ENCODE data around the gene ZFAND2B.
A peak's percentile ranks its signal among the peaks of the same experiment; 100 is the strongest.

The ZFAND2B gene

GRCh38 chr2:219220652-219221402 lies 14.2 kb downstream of the ZFAND2B start:
- no peak for DNase-seq (ENCODE audit: low read depth)

DNA sequence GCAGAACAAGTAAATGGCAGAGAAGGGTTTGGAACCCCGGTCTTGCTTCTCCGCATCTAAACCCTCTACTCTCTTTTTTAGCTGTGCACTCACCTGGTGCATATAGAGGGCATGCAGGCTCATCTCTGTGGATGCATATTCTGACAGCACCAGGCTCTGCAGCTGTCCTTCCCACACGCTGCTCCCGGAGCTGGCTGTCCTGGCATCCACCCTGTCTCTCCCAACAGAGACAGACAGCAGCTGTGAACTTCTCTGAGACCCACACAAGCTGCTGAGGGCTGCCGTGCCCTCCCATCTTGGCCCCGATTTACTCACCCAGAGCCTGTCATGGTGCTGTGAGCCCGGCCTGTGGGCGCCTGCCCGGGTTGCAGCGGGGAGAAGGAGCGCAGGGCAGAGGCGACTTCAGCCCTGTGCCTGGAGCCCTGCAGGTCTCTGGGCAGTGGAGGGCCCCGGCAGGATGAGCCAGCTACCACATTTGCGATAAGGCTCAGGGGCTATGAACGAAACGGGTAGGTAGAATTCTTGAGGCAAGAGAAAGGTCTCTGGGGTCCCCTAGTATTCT lies 15.5 kb downstream of the ZFAND2B start:
- no peak for DNase-seq (ENCODE audit: low read depth)

DNA sequence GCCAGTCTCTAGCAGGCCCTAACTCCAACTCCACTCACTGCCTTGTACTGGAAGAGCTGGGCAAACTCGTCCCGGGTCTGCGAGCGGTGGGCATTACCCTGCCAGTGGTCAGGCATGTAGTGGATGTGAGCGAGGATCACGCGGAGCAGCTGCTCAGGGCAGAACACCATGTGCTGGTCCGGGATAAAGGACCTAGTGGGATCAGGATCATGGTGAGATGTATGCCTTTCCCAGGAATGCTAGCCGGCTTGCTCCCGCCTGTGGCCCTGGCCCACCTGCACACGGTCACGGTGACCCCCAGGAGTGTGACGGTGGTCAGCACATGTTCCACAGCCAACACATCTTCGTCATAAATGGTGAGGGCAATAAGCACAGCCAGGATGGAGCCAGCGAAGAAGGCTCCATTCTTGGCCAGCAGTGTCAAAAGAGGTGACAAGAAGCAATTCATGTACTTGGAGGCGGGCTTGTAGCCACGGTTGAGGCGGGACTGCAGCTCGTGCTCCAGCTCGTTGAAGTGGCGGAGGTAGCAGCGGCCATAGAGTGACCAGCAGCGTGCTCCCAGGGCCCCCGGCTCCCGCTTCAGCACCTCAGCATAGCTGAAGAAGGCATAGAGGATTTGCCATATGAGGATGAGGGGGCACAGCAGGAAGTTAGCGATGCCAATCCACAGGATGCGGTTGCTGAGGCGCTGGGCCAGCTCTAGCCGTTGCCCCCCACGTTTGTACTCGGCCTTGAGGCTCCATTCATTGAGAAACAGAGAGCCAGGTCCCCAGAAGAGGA lies 17.4 kb downstream of the ZFAND2B start:
- no peak for DNase-seq (ENCODE audit: low read depth)

DNA sequence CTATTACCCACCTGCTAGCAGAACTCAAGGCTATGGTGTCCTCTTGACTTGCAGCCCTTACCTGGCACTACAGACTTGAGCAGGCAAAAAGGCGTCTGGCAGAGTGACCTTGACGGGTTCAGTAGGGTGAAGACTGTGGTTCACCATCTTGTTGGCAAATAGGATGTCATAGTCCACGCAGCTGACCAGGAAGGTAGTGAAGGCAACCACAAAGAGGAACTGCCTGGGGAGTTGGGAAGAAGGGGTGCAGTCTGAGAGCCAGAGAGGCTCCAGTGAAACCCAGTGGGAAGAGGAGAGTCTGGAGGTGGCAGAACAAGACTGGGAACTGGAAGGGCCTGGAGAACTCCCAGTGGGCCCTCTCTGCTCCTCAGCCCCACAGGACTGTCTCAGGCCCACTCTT lies 18.8 kb downstream of the ZFAND2B start:
- DNase-seq (ENCODE audit: low read depth) = no peak

DNA sequence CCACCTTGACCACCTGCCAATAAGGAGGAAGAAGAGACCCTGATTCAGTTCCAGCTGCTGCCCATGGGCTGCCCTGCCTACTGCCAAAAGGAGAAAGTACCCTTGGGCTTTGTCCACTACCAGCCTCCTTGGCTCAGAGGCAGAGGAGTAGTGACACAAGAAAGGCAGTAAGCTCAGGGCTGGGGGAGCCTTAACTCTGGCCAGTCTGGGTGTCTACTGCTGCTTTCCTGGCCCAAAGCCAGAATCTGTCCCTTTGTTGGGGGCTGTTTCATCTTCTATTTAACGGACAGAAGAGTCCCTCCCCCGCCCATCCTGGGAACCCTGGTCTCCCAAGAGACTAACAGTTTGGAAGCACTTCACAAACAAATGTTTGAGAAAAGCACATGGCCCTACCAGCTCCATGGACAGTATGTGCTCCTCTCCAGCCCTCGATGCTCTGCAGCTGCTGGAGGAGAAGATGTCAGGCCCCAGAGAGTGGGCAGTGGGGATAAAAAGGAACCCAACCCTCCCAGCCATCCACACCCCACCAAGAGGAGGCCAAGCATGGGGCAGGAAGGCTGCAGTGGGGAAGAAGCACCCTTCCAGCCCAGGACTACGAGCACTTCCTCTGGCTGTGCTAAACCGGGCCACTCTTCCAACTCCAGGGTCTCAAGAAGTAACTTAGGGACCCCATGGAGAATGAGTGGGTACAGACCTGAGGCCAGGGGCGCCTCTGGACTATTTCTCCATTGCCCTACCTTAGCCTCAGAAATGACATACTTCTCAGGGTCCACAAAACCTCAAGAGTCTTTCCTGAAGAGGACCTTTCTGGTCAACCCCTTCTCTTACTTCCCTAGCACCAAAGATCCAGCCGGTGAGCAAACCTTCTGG lies 21.7 kb downstream of the ZFAND2B start:
- DNase-seq (ENCODE audit: low read depth) = no peak

DNA sequence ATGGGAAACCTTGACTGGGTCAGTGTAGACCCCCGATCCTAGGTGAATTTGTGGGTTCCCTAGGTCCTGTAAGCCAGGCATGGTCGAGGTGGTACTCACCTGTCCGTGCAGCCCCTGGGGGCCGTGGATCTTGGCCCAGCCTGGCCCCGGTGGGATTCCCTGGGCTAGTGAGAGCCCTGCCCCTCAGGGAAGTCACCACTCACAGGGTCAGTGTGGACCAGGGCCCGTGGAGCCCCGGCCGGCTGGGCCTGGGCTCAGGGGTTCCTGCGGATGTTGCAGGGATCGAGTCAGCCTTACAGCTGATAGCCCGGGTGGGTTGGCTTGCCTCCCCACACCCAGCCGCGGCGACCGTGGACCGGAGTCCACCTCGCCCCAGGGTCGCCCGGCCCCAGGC lies 22.3 kb downstream of the ZFAND2B start:
- DNase-seq (ENCODE audit: low read depth) = no peak

DNA sequence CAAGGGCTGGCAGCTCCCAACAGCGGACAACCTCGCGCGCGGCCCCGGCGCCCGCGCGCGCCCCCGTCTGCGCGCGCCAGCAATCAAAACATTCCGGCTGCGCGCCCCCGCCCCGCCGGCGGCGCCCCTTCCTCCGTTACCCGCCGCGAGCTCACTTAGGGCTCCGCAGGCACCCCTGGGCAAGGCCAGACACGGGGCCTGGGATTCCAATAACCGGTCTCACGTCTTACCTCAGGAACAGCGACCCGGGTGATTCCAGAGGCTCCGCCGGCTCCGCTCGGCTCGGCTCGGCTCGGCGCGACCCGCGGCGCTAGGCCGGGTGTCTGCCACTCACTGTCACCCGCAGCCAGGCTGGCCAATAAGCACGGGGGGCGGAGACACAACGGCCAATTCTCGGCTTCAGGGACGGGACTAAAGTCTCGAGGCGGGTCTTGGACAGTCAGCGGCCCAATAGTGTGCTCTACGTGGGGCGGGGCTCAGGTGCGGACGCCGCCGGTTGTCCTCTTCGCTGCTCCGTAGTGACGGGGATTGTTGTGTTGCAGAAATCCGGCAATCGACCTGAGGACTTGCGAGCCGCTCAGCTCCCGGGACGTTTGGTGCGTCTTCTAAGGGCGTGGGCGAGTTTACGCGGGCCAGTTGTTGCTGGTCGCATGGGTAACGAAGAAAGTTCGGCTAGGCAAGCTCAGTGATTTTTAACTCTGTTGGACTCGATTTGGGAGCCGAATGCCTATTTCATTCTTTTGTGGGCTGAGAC lies 22.9 kb downstream of the ZFAND2B start, which contains the start of the genes ANKZF1 and ATG9A:
Gene ANKZF1, plus strand, starts transcription at position 502 of the 754 bp plus-strand sequence. CDS start 452 bp downstream, outside the sequence.
Gene ATG9A, minus strand, starts transcription at position 332 of the 754 bp plus-strand sequence. CDS start 1,612 bp downstream, outside the sequence.
- DNase-seq (ENCODE audit: low read depth) = peak; percentile 99

- peak; percentile 35 for DNase-seq (ENCODE audit: low read depth)
Observed at GRCh38 chr2:219230059-219230540, 23.5 kb downstream of the ZFAND2B start.

GRCh38 chr2:219234331-219234730 lies 27.7 kb downstream of the ZFAND2B start:
- DNase-seq (ENCODE audit: low read depth) = no peak

DNA sequence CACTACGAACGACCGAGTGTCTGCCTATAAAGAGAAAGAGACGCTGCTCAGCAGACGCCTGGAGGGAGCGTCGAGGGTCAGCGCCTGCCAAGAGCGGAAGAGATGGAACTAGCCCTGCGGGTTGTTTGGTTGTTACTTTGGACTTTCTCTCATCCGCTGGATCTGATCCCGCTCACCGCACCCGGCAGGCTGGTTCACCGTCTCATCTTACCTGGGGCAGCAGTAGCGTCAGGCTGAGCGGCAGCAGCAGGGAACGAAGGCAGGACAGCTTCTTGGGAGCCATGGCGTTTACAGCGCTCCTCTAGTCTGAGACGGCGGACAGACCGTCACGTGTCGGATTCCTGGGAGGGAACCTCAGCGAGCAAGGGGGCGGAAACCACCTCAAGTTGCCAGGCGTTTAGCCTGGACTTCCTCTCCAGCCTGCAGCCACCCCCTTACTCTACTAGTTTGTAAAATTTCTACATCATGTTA lies 36.7 kb downstream of the ZFAND2B start:
- DNase-seq (ENCODE audit: low read depth) = peak; percentile 60

DNA sequence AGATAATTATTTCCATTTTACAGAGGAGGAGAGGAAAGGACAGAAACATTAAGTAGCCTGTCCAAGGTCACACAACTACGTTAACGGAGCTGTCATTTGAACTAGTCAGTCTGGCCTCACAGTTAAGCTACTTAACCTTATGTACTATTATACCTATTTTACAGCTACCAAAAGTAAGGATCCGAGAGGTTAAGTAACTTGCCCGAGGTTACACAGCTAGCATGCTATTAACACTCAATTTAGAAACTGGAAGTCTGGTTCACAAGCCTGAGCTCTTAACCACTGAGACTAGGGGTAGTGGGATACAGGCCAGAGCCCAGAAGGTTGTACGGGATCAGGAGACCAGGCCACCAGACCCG lies 38.2 kb downstream of the ZFAND2B start:
- no peak for DNase-seq (ENCODE audit: low read depth)

DNA sequence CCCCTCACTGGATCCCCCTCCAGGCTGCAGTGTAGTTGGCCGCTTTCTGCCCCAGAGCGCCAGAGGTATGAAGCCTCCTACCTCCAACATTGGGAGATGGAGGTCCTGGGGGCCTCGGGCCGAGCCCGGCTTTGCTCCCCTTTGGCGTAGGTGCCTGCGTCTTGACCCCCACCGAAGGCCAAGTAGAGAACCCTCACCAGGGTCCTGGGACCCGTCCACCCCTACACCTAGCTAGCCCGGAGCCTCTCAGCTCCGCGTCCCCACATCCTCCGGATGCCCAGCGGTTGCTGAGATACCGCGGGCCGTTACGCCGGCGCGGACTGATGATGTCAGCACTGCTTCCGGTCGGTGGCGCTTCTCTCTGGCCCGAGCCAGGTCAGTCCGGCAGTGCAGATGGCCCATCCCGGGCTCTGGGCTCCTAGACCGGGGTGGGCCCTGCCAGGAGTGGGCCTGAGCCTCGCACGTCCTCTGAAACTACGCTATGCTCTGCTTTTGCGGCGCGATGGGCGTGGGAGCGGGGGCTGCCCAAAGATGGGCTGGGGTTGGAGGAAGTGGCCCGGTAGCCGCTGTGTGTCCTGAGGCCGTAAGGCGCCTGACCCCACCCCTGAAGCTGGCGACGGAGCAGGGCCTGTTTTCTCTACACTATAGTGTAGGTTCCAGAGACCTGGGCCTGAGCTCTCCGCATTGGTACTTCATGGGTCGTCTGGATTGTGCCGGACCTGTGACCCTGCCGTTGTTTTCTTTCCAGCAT lies 38.7 kb downstream of the ZFAND2B start, which contains the start of the genes GLB1L and STK16:
Gene GLB1L, minus strand, starts transcription at position 297 of the 751 bp plus-strand sequence. CDS start 1,871 bp downstream, outside the sequence.
Gene STK16, plus strand, starts transcription at position 332 of the 751 bp plus-strand sequence. CDS start 521 bp downstream, outside the sequence.
- DNase-seq (ENCODE audit: low read depth) = peak; percentile 87

DNA sequence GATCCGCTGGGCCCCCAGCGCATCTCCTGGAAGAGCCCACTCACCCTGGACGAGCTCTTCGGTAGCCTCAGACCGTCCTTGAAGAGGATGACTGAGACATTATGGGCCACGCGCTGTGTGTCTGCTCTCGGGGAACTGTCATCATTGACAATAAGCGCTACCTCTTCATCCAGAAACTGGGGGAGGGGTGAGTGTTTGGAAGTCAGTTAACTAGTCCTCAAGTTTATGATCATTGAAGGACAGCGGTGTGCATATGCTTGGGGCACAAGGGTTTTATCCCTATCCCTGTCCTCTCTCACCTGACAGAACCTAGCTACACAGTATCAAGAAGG lies 39.3 kb downstream of the ZFAND2B start:
- no peak for DNase-seq (ENCODE audit: low read depth)

DNA sequence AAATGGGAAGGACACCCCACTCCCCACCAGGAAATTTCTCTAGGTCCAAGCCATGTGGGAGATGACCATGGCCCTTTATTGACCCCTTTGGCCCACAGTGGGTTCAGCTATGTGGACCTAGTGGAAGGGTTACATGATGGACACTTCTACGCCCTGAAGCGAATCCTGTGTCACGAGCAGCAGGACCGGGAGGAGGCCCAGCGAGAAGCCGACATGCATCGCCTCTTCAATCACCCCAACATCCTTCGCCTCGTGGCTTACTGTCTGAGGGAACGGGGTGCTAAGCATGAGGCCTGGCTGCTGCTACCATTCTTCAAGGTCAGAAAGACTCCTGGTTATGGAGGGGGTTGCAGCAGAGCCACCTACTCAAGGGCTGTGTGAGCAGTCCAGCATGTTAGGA lies 40.0 kb downstream of the ZFAND2B start:
- DNase-seq (ENCODE audit: low read depth) = no peak

- no peak for DNase-seq (ENCODE audit: low read depth)
Observed at GRCh38 chr2:219247678-219248642, 41.4 kb downstream of the ZFAND2B start.

- DNase-seq (ENCODE audit: low read depth) = no peak
Observed at GRCh38 chr2:219248845-219249202, 42.2 kb downstream of the ZFAND2B start.

DNA sequence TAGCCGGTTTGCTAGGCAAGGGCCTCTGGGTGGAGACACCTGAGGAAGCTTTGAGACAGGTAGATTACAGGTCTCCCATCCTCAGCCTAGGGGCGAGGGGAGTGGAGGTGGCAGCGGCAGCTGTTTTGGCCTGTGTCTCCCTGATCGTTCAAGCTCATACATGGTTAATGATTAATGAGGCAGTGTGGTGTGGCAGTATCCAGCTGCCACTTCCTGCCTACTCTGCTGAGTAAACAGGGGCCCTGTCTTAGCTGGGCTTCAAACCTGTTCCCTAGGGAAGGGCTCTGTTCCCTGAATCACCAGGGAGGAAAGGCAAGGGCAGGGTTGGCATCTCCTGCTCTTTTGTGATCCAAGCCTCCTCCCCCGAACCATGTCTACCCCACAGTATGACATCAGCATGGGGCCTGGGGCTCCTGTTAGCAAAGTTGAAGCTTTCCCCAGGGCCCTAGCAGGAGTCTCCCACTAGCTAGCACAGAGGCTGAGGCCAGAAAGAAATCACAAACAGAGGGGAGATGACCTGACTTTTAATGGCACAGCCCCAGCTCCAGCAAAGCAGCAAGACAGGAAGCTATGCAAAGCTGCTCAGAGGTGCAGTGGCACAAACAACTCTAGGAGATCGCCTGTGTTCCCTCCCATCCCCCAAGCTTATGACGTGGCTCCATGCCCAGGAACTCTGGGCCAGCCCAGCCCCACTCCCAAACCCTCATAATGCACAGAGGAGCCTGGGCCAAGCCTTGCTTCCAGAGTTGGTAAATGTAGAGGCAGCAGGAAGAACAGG lies 42.8 kb downstream of the ZFAND2B start:
- DNase-seq (ENCODE audit: low read depth) = peak; percentile 84
